Fibroblast of villous mesenchyme (primary cell): ENCODE data around the gene DPEP2NB. TPM values are rescaled to one million over a fixed set of nuclear protein-coding genes. Genes with fewer than 3 reads are reported as not detected.
A peak's percentile ranks its signal among the peaks of the same experiment; 100 is the strongest.

Experiments used
- DNase-seq: peaks from one replicate; pipeline ENCODE4 v3.0.0-alpha.2; 2010; ENCODE audit warnings: low read depth
- H3K4me3 ChIP-seq: 2 replicates; pipeline ENCODE4 v1.5.1; 2011; ENCODE audit warnings: low read depth, mild to moderate bottlenecking, low read length
- CTCF ChIP-seq: IDR thresholded peaks from 2 replicates; pipeline ENCODE4 v1.5.1; 2012; ENCODE audit warnings: low read depth, mild to moderate bottlenecking, low read length; ENCODE audit not compliant: insufficient read depth
- total RNA-seq: library from RNA; depleted of rRNA; stranded (reverse); fragments of >200 nt; gene quantifications from 2 replicates; pipeline ENCODE4 v1.2.3, GENCODE V29; 2012

DPEP2NB gene, protein sequence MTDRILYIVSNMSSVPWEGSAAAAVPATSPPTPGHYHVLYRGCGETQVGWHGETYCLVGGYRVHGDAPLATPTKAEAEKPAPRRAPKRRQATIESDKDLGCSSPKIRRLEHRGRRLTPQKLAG
- under 0.01 TPM in 1 of 2 replicates, not detected in the other for total RNA-seq

GRCh38 chr16:68015681-68016080, at the start of gene DPEP2NB:
DPEP2NB (minus strand) TSS chr16:68015911; CDS start chr16:68015770, 141 bp downstream.
- no peak for DNase-seq
- no peak for TF ChIP-seq CTCF
- no peak within 1 kb of the TSS for H3K4me3 ChIP-seq

GRCh38 chr16:68064791-68065365, 49.2 kb upstream of the DPEP2NB start:
- peak; percentile 95 for TF ChIP-seq CTCF
- peak; percentile 92 for DNase-seq
- no peak overlapping the region for H3K4me3 ChIP-seq

DNA sequence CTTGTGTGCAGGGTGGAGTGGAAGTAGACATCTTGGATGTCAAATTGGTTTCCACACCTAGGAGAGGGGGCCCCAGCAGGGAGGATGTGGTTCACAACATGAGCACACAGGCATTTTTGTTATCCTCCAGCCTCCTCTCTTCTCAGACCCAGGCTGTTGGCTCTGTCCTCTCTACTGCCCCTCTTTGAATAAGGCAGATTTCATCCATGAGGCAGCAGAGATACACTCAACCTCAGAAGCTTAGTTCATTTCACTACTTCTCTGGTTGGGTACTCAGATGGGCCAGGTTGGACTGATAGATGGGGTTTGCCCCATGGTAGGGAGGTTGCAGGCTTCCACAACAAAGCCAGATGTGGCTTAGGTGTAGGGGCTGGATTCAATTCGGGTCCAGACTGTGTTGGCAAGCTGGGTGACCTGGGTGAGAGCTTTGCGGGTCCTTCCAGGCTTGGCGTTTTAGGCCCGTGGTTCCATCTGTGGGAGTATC, 47.2 kb upstream of the DPEP2NB start:
- no peak for TF ChIP-seq CTCF

GRCh38 chr16:68061396-68061795, 45.7 kb upstream of the DPEP2NB start:
- H3K4me3 ChIP-seq, result no peak overlapping the region
- DNase-seq, result no peak
- no peak for TF ChIP-seq CTCF

More for the DNA sequence above, 47.2 kb upstream of the DPEP2NB start:
- no peak for DNase-seq
- no peak overlapping the region for H3K4me3 ChIP-seq

DNA sequence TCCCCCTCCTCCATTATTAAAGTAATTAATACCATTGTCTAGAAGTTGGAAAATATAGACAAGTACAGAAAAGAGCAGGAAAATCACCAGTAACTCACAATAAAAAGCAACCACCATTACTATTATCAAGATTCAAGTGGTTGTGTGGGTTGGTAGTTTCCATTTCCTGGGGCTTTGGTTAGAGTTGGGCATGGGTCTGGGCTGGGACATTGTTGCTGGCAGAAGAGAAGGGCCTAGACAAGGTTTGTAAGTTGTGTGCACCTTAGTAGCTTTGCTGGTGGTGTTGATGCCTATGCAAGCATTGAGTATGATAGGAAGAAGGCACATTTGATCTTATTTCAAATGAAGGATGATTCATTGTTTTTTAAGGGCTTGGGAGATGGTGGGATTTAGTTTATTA, 44.1 kb upstream of the DPEP2NB start:
- no peak for TF ChIP-seq CTCF
- no peak overlapping the region for H3K4me3 ChIP-seq
- DNase-seq, result no peak

GRCh38 chr16:68055395-68055794, 39.7 kb upstream of the DPEP2NB start:
- no peak for DNase-seq
- H3K4me3 ChIP-seq, result no peak overlapping the region
- no peak for TF ChIP-seq CTCF
